GM19324 (cell line): ENCODE data around the gene LDLRAD4.
"Not testable (repeated sequence)": the region's sequence is repeated elsewhere in the genome, so short reads cannot be mapped to it uniquely, and the experiment has no call there.

Experiments used
- ATAC-seq: cut with Tn5 transposase; IDR thresholded peaks from one replicate; pipeline ENCODE4 v1.9.1; 2021; ENCODE audit warnings: mild to moderate bottlenecking, moderate library complexity; ENCODE audit not compliant: unreplicated experiment, low FRiP score

LDLRAD4 gene

DNA sequence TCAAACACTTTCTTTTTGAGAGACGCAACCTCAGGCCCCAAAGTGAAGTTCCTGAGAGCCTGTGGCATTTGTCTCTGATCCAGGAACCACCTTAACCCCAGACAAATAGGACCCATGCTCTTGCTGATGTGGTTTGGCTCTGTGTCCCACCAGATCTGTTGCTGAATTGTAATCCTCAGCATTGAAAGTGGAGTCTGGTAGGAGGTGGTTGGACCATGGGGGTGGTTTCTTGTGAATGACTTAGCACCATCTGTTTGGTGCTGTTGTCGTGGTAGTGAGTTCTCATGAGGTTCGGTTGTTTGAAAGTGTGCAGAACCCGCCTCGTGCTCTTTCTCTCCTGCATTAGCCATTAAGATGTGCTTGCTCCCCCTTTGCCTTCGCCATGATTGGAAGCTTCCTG is 255.2 kb downstream of the LDLRAD4 start:
- no peak for ATAC-seq

DNA sequence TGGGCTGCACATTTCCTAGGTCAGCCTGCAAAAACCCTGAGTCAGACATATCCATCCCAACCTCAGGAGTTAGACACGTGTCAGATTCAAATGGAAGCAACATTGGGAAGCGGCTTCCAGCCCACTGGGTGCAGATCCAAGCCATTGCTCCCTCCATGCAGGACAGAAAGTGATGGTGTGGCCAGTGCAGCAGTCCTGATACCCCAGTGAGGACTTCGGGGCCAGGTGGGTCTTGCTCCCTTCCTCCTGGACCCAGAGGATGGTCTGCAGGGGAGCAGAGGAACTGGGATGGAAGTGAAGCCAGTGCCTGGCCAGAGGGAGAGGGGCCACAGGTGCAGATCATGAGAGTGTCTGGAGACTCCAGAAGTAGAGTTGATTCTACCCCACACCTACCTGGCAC is 255.8 kb downstream of the LDLRAD4 start:
- ATAC-seq = no peak

DNA sequence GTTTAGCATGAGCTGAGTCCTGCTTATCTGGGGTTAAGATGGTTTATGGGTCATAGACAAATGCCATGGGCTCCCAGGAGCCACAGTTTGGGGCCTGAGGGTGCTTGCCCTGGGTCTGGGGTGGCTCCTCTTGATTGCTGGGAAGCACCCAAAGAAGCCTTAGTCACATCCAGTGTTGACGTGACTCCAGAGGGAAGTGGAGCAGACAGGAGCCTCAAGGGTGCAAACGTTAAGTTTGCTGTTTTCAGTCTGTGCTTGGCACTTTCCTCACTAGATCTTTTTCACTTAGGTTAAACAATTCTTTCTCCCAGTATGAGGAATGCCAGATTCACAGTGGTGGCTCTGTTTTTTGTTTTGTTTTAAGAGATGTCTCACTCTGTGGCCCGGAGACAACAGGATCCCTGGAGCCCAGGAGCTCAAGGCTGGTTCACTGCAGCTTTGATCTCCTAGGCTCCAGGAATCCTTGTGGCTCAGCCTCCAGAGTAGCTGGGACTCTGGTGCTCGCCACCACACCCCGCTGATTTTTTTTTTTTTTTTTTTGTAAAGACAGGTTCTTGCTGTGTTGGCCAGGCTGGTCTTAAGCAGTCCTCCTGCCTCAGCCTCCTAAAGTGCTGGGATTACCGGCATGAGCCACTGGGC is 256.5 kb downstream of the LDLRAD4 start:
- no peak for ATAC-seq

DNA sequence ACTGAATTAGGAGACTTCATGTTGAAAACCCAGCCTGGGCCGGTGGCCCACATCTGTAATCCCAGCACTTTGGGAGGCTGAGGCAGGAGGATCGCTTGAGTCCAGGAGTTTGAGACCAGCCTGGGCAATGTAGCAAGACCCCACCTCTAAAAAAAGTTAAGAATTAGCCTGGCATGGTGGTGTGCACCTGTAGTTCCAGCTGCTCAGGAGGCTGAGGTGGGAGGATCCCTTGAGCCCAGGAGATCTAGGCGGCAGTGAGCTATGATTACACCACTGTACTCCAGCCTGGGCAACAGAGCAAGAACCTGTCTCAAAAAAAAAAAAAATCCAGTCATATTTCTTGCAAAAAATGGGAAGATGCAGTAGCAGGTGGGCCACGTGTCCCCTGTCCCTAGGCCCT is 257.8 kb downstream of the LDLRAD4 start:
- not testable (repeated sequence) for ATAC-seq

- ATAC-seq = no peak
Measured at GRCh38 chr18:13477147-13477683, 258.7 kb downstream of the LDLRAD4 start.

DNA sequence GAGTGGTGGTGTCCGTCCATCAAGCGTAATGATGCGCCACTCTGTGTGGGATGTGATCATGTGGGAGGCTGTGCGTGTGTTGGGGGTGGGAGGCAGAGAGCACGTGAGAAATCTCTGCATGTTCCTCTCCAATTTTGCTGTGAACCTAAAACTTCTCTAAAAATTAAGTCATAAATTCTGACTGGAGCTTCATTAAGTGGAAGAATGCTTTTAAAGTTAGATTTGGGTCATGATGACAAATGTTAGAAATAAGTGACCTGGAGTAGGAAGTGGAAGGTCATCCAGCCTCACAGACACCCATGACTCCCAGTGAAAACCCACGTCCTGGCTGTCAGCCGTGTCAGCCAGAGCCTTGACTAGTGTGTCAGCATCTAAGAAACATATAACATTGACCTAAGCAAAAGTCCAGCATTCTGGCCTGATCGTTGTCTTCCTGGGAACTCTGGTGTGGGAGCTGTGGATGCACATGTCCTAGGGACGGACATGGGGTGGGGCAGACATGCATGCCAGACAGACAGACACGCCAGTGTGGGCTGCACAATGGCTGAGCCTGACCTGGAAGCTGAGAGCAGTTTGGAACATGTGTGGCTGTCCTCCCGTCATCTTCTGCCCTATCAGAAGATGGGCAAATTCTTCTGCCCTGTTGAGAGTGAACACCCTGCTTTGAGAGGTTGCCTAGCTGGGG is 262.2 kb downstream of the LDLRAD4 start:
- ATAC-seq = no peak

DNA sequence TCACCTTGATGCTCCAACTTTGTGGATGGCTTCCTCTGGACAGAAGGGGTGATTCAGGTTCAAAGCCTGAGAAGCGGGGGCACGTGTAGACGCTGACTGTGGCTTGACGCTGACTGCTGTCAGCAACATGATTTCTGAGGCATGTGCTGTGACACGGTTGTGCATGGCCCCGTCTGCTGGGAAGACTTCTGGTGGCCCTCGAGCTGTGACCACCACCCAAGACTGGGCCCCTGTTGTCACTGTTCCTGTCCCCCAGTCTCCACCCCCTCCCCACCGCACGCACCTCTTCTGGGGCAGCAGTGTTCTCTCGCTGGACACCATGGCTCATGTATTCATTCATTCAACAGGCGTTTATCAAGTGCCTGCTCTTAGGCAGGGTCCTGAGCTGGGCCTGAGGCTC is 262.8 kb downstream of the LDLRAD4 start:
- ATAC-seq = no peak

GRCh38 chr18:13481820-13482617 is 263.5 kb downstream of the LDLRAD4 start:
- ATAC-seq = peak; percentile 94

- no peak for ATAC-seq
Measured at GRCh38 chr18:13482618-13482945, 264.0 kb downstream of the LDLRAD4 start.

- no peak for ATAC-seq
Measured at GRCh38 chr18:13483316-13484270, 265.0 kb downstream of the LDLRAD4 start.

- ATAC-seq = no peak
Measured at GRCh38 chr18:13485182-13485581, 266.6 kb downstream of the LDLRAD4 start.

DNA sequence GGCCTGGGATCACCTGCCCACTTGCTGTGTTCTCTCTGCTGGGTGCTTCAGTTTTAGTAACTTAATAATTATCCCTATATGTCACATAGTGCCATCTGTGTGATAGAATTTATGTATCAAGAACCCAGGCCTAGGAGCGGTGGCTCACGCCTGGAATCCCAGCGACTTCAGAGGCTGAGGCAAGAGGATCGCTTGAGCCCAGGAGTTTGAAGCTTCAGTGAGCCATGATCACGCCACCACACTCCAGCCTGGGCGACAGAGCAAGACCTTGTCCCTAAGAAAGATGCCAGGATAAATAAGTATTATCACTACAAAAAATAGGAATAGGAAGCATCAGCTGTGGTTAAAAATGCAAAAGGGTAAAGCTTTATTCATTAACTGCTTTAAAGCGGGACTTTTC is 267.0 kb downstream of the LDLRAD4 start:
- ATAC-seq = no peak

DNA sequence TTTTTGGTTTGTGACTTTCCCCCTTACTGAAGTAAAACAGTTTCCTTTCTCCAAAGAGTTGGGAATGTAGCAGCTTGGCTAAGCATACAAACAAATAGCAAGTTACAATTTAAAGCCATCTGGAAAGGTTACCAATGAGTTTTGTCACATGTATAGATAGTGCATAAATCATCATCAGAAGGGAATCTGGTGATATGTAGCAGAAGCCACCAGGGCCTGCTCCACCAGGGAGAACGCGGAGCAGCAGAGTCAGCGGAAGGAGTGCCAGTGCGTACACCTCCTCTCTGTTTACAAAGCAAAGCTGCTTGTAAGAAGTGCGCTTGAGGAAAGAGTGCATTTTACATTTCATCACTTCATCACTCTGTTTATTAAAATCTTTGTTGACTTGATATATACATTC is 267.7 kb downstream of the LDLRAD4 start:
- ATAC-seq = no peak

GRCh38 chr18:13486686-13487085 is 268.1 kb downstream of the LDLRAD4 start:
- ATAC-seq = no peak

GRCh38 chr18:13487237-13487636 is 268.7 kb downstream of the LDLRAD4 start:
- no peak for ATAC-seq

GRCh38 chr18:13488281-13488929 is 269.8 kb downstream of the LDLRAD4 start:
- ATAC-seq = no peak

- ATAC-seq = not testable (repeated sequence)
Measured at GRCh38 chr18:13489303-13489702, 270.7 kb downstream of the LDLRAD4 start.

GRCh38 chr18:13491138-13491537 is 272.6 kb downstream of the LDLRAD4 start:
- no peak for ATAC-seq

- ATAC-seq = no peak
Measured at GRCh38 chr18:13492314-13492713, 273.8 kb downstream of the LDLRAD4 start.

DNA sequence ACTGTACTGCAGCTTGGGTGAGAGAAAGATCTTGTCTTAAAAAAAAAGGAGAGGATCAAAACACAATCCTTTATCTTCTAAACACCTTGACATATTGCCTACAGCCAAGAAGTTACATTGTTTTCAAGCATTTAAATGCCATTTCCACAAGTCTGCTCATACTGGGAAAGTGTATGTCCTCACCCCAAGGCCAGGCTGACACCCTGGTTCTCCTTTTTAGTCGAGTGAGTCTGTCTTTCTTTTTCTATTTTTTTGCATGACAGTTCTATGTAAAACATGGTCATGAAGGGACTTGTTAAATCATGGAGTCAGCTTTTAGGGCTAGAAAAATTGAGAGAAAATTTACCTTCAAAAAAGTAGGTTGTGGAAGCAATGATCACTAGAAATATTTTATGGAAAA is 274.5 kb downstream of the LDLRAD4 start:
- ATAC-seq = no peak
